ENCODE results near the gene TAF4. TPM values are rescaled to one million over a fixed set of nuclear protein-coding genes. Genes with fewer than 3 reads are reported as not detected.
A peak's percentile ranks its signal among the peaks of the same experiment; 100 is the strongest.
"Not testable (repeated sequence)": the region's sequence is repeated elsewhere in the genome, so short reads cannot be mapped to it uniquely, and the experiment has no call there.

The TAF4 gene
- total RNA-seq, 2 donors from 2014 or later = 13.4 to 14.5 TPM

DNA sequence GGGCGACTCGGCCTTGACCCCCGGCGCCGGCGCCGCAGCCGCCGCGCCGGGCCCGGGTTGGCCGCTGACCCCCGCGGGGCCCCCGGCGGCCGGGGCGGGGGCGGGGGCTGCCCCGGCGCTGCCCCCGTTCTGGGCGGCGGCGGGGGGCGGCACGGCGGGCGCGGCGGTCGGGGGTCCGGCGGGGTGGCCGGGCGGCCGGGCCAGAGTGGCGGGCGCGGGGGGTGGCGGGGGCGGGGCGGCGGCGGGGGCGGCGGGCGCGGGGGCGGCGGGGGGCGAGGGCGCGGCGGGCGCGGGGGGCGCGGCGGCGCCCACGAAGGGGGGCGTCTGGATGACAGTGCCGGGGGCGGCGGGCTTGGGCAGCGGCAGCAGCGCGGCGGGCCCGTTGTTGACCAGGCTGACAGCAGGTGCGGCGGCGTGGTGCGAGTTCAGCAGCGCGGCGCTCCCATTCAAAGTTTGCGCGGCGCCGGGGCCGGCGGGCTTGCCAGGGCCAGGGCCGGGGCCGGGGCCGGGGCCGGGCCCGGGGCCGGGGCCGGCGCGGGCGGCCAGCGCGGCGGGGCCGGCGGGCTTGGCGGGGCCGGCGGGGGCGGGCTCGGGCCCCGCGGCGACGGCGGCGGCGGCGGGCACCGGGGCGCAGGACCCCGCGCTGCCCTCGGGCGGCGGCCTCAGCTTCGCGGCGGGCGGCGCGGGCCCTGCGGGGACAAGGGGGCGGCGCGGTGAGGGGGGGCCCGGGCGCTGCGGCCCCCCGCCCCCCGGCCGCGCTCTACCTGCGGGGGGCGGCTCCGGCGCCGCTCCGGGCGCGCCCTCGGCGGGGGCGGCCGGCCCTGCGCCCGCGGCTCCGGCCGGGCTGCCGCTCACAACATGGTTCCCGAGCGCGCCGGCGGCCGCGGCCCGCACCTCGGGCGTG lies 659 bp downstream of the TAF4 start:
- ATAC-seq (replicated peaks) = peak; percentile 31
- Mint-ChIP-seq H3K27ac (no peak overlapping the region), H3K4me1 (peaks cover 17% of the 10 kb centered on the region), H3K27me3 (no peaks in the 10 kb centered on the region), H3K4me3 (peak overlapping the region; percentile 39), H3K9me3 (no peaks in the 10 kb centered on the region), H3K36me3 (ENCODE audit: low read depth) (peaks cover 17% of the 10 kb centered on the region)

DNA sequence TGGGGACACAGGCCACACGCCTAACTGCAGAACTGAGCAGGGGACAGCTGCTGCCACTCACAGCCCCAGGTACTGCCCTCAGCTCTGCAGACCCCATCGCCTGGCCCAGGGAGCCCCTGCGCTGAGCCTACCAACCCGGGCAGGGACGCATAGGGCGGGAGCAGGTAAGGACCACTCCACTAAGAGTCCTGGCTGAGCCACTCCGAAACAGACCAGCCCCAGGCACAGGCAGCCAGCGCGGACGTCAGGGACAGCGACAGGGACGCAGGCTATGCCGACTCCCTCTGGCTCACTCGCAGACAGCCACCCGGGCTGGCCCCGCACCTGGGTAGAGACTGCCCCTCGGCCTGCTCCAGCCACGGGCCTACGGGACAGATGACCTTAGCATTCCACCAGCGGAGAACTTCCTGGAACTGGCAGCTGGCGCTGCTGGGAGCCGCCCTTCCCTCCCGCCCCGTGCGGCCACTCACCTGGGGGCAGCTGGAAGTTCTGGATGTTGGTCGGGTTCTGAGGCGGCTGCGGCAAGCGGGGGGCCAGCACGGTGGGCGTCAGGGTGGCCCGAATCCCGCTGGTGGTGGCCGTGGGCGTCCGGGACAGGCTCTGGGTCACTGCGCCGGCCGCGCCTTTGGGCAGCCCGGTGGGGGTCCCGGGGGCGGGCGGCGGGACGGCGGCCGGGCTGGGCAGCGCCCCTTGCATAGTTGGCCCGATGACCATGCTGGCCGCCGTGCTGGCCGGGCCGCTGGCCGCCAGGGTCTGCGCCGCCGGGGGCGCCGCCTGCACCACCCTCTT lies 1.5 kb downstream of the TAF4 start:
- Mint-ChIP-seq H3K27me3 (no peaks in the 10 kb centered on the region), H3K4me1 (peaks cover 23% of the 10 kb centered on the region), H3K27ac (no peak overlapping the region), H3K36me3 (ENCODE audit: low read depth) (peaks cover 17% of the 10 kb centered on the region), H3K9me3 (no peaks in the 10 kb centered on the region), H3K4me3 (peak overlapping the region; percentile 61)
- ATAC-seq (replicated peaks) = no peak

DNA sequence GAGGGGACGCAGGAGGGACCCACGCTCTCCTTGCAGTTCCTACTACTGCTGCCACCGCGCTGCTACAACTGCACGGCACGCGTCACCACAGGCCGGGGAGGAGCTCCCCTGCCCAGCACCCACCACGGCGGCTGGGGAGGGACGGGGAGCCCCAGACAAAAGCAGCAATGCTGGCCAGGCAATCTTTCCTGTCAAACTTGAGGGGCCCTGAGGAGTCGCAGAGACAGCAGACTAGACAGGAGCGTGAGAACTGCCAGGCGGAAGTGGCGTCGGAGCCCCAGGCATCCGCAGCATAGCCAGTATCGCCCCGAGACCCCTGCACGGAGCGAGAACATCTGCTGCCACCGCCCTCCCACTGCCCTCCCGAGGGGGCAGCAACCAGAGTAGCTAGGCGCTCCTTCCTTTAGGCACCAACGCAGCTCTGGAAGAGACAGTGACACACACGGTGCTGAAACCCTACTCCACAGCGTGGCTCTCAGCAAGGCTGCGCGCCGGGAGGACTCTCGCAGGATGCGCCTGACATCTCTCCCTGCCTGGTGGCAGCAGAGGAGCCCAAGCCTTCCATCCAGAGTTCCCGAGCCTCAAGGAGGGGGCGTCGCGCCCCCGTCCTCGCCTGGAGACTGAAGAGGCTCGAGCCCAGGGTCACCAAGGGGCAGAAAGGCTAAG lies 2.2 kb downstream of the TAF4 start:
- ATAC-seq (replicated peaks) = no peak
- Mint-ChIP-seq H3K36me3 (ENCODE audit: low read depth) (peaks cover 17% of the 10 kb centered on the region), H3K4me3 (peak overlapping the region; percentile 61), H3K4me1 (peaks cover 26% of the 10 kb centered on the region), H3K27ac (no peak overlapping the region), H3K27me3 (no peaks in the 10 kb centered on the region), H3K9me3 (no peaks in the 10 kb centered on the region)

DNA sequence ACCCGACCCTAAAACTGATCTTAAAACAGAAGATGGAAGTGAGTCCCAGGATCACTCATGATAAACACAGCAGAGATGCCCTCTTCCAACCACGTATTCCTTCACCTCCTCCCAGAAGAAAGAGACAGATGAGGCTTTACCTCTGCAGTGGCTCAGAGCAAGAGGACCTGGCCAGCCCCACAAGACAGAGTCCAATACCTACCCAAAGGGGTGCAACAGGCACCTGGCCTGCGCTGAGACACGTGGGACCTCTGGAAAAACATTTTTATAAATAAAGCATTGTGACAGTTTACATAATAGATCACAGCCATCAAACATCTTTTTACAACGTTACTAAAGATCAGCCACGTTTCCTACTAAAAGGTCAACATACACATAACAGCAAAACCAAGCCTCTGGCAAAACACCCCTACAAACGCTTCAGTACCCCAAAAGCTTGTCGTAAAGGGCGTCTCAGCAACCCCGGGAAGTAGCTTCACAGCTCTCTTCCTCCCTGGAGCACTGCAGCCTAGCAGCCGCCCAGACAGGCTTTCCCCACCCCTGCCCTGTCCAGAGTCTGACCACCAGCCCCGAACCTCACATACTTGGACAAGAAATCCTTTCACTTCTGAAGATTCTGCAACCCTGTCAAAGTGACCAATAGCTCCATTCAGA lies 2.9 kb downstream of the TAF4 start:
- H3K36me3 Mint-ChIP-seq (ENCODE audit: low read depth) = peaks cover 17% of the 10 kb centered on the region
- H3K9me3 Mint-ChIP-seq = no peaks in the 10 kb centered on the region
- ATAC-seq (replicated peaks) = no peak
- H3K4me1 Mint-ChIP-seq = peaks cover 26% of the 10 kb centered on the region
- H3K4me3 Mint-ChIP-seq = peak overlapping the region; percentile 61
- no peaks in the 10 kb centered on the region for H3K27me3 Mint-ChIP-seq
- H3K27ac Mint-ChIP-seq = peak overlapping the region; percentile 16

DNA sequence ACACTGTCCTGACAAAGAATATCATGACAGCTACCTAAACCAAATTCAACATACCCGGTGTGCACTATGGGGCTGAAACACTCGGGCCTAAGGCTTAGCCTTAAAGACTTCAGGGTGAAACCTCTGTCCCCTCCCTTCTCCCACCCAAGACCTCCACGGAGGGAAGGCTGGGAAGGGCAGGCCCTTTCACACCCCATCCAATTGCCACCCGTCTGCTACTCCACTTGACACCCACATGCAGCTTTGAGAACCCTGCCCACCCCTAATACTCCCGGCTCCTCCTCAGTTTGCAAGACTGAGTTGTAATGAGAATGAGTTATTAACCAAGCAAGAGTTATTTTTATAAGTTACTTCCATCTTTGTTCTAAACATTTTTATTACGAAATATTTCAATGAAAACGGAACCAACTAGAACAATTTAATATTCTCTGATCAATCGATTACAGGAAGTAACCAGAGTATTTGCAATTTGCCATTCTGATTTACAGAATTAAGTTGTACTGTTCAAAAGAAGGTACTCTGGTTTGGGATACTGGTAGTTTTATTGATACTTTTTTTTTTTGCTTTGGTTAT lies 3.7 kb downstream of the TAF4 start:
- H3K27ac Mint-ChIP-seq = peak overlapping the region; percentile 53
- H3K27me3 Mint-ChIP-seq = no peaks in the 10 kb centered on the region
- peaks cover 21% of the 10 kb centered on the region for H3K4me1 Mint-ChIP-seq
- H3K36me3 Mint-ChIP-seq (ENCODE audit: low read depth) = peaks cover 16% of the 10 kb centered on the region
- H3K4me3 Mint-ChIP-seq = peak overlapping the region; percentile 61
- H3K9me3 Mint-ChIP-seq = no peaks in the 10 kb centered on the region
- no peak for ATAC-seq (replicated peaks)

DNA sequence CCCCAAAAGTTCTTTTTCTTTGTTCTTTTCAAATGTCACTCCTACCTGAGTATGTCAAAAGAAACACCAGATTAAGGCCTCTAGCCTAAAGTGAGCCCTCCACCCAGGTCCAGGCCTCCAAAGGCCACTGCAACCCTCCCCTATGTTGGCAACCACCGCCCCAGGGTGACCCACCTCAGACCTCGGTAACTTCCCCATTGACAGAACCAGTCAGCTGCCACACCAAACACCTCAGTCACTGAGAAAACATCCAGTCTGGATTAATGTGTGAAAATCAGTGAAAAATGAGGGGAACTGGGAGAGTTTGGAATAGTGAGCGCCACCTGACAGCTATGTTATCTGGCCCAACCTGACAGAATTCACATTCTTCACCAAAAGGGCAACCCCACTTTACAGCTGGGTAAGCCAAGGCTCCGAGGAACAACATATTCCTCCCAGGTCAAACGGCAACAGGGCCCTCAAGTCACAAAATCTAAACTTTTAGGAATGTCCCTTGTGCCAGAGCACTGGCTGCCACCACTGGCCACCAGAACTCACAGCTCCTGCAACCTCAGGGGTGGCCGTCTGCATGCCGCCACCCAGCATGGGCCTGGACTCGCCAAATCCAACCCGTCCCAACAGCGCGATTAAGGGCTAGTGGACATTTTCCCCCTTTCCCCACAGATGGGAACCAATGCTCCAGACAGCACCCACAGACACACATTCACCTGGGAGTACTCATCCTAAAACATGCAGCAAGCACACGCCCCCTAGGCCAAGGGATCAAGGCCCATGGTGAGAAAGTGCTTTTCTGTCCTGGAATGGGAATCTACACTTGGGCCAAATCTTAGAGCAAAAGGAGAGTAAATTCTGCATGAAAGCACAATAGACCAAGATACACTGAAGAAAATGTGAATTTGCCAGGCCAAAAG lies 4.8 kb downstream of the TAF4 start:
- Mint-ChIP-seq H3K4me3 (no peak overlapping the region), H3K9me3 (no peaks in the 10 kb centered on the region), H3K27ac (peak overlapping the region; percentile 53), H3K36me3 (ENCODE audit: low read depth) (peaks cover 10% of the 10 kb centered on the region), H3K4me1 (peaks cover 18% of the 10 kb centered on the region), H3K27me3 (no peaks in the 10 kb centered on the region)
- ATAC-seq (replicated peaks) = no peak

DNA sequence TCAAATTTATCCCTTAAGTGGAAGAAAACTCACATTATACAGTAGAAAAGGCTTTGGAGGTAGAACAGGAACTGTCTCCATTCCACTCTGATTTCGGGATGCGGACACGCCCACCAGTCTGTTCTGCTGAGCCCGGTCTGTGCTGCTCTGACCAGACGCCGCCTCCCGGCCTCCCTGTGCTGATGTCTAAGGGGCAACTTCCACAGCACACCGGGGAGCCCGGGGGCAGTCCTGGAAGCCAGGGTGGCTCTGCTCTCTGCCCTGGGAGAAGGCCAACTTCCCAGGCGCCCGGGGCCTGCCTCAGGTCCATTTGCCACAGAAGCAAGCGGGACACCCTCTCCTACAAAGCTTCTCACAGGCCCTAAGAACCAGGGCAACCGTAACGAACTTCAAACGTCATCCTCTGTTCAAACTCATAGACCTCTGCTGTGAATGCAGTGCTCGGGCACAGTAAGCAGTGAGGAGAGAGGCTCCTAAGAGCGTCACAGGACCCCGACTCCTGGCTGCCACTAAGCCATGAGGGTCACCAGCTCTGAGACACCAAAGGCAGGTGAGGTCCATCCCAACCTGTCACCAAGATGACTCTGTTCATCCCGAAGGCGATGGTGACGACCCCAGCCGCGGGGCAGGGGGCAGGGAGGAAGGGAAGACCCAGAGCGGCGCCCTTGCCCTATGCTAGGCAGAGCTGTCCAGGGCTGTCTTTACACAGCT lies 5.6 kb downstream of the TAF4 start:
- Mint-ChIP-seq H3K9me3 (no peaks in the 10 kb centered on the region), H3K4me3 (no peak overlapping the region), H3K36me3 (ENCODE audit: low read depth) (peaks cover 10% of the 10 kb centered on the region), H3K27ac (peak overlapping the region; percentile 53), H3K27me3 (no peaks in the 10 kb centered on the region), H3K4me1 (peaks cover 19% of the 10 kb centered on the region)
- ATAC-seq (replicated peaks) = no peak

DNA sequence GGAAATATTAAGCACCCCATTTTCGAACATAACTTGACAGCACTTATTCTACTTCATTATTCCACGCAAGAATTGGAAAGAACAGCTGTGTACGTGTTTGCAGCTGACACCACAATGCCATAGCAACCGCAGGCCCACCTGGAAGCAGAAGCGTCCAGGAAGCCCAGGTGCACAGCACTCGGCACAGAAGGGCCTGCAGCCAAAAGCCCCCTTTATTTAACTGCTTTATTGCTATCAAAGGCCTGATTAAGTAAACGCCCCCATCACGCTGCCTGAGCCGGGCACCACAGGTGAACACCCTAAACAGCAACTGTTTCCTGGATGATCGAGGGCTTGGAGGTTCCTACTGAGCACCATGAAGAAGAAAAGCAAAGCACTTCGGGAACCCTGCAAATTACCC lies 6.3 kb downstream of the TAF4 start:
- Mint-ChIP-seq H3K9me3 (no peaks in the 10 kb centered on the region), H3K36me3 (ENCODE audit: low read depth) (peaks cover 10% of the 10 kb centered on the region), H3K27me3 (no peaks in the 10 kb centered on the region), H3K4me1 (peaks cover 26% of the 10 kb centered on the region), H3K4me3 (no peak overlapping the region), H3K27ac (no peak overlapping the region)
- ATAC-seq (replicated peaks) = no peak

DNA sequence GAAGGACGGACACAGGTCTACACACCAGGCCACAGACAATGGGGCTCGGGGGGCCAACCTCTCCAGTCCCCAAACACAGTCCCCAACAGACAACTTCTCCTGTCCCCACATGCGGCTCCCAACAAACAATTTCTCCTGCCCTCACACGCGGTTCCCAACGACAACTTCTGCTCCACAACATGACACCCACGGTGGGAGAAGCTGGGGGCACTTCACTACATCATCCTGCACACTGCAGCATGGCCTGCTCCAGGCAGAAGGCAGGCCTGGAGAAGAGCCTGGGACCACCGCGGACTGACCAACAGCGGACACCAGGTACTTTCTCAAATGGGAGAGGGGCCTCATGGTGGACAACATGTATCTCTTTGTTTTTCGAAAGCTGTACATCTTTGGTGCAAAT lies 6.7 kb downstream of the TAF4 start:
- Mint-ChIP-seq H3K27me3 (no peaks in the 10 kb centered on the region), H3K9me3 (no peaks in the 10 kb centered on the region), H3K36me3 (ENCODE audit: low read depth) (peaks cover 10% of the 10 kb centered on the region), H3K4me1 (peaks cover 29% of the 10 kb centered on the region), H3K27ac (no peak overlapping the region), H3K4me3 (no peak overlapping the region)
- no peak for ATAC-seq (replicated peaks)

DNA sequence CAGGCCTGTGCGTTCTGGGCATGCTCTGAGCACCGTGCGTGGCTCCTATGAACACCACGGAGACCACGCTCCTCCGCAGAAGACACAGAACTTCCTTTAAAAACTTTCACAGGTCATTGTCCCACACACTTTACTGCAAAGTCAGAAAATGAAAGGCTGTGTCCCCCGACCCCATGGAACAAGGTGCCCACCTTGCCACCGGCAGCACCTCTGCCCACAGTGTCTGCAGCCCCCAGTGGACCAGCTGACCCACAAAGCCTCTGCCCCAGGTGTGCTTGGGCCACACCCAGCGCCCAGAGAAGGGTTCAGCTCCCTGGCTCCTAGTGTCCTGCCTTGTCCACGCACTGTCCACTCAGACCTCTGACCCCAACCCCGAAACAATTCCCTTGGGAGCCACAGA lies 8.7 kb downstream of the TAF4 start:
- Mint-ChIP-seq H3K9me3 (no peaks in the 10 kb centered on the region), H3K27ac (no peak overlapping the region), H3K4me1 (peaks cover 19% of the 10 kb centered on the region), H3K27me3 (no peaks in the 10 kb centered on the region), H3K4me3 (no peak overlapping the region), H3K36me3 (ENCODE audit: low read depth) (no peaks in the 10 kb centered on the region)
- no peak for ATAC-seq (replicated peaks)

DNA sequence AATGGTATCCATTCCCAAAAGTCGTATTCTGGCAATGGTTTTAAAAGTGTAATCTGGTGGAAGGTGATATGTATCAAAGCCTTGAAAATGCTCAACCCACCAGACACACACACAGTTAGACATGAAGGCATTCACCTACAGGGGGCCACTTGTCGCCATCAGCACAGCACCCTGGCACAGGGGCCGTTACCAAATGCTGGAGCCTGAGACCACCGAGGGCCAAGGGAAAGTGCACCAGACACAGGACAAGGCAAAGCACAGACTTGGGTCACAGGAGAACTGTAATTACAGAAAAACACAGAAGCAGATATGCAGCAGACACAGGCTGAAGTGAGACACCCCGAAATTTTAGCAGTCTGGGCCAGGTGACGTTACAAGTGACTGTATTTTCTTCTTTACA lies 9.3 kb downstream of the TAF4 start:
- no peaks in the 10 kb centered on the region for H3K9me3 Mint-ChIP-seq
- H3K36me3 Mint-ChIP-seq (ENCODE audit: low read depth) = no peaks in the 10 kb centered on the region
- no peak for ATAC-seq (replicated peaks)
- H3K4me3 Mint-ChIP-seq = no peak overlapping the region
- H3K27me3 Mint-ChIP-seq = no peaks in the 10 kb centered on the region
- peaks cover 21% of the 10 kb centered on the region for H3K4me1 Mint-ChIP-seq
- no peak overlapping the region for H3K27ac Mint-ChIP-seq

DNA sequence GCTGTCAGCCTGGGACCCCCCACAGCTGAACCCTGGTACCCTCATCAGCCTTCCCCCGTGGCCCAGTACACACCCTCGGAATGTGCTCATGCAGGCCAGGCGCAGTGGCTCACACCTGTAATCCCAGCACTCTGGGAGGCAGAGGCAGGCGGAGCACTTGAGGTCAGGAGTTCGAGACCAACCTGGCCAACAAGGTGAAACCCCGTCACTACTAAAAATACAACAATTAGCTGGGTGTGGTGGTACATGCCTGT lies 9.9 kb downstream of the TAF4 start:
- not testable (repeated sequence) for H3K27me3 Mint-ChIP-seq; H3K4me3 Mint-ChIP-seq; ATAC-seq (replicated peaks); H3K27ac Mint-ChIP-seq; H3K9me3 Mint-ChIP-seq; H3K36me3 Mint-ChIP-seq (ENCODE audit: low read depth)
- H3K4me1 Mint-ChIP-seq = peaks cover 23% of the 10 kb centered on the region
